ENCODE data around the gene FGFR3.

The FGFR3 gene

GRCh38 chr4:1837069-1837468 is 44.0 kb downstream of the FGFR3 start:
- TF ChIP-seq MAX (IDR thresholded peaks at IDR 0.05; ENCODE audit: low read depth, low read length) (no peak), POLR2A (IDR thresholded peaks at IDR 0.05; ENCODE audit: extremely low read depth, insufficient read length) (no peak), MYC (IDR thresholded peaks at IDR 0.05; ENCODE audit: low read depth, low read length) (no peak)
- H3K4me3 ChIP-seq (ENCODE audit: low read depth, low read length): no peak overlapping the region
- no peak for DNase-seq (ENCODE audit: low read depth)

GRCh38 chr4:1839282-1839681 is 46.2 kb downstream of the FGFR3 start:
- DNase-seq (ENCODE audit: low read depth): no peak
- no peak overlapping the region for H3K4me3 ChIP-seq (ENCODE audit: low read depth, low read length)

GRCh38 chr4:1841201-1841886 is 48.3 kb downstream of the FGFR3 start:
- no peak for TF ChIP-seq MAX (IDR thresholded peaks at IDR 0.05; ENCODE audit: low read depth, low read length)
- no peak for TF ChIP-seq POLR2A (IDR thresholded peaks at IDR 0.05; ENCODE audit: extremely low read depth, insufficient read length)
- TF ChIP-seq MYC (IDR thresholded peaks at IDR 0.05; ENCODE audit: low read depth, low read length): no peak
- TF ChIP-seq CTCF (IDR thresholded peaks at IDR 0.05; ENCODE audit: low read depth, low read length): no peak
- DNase-seq (ENCODE audit: low read depth): no peak
- H3K4me3 ChIP-seq (ENCODE audit: low read depth, low read length): no peak overlapping the region

More at GRCh38 chr4:1839282-1839681, 46.2 kb downstream of the FGFR3 start:
- TF ChIP-seq MAX (IDR thresholded peaks at IDR 0.05; ENCODE audit: low read depth, low read length): no peak
- TF ChIP-seq CTCF (IDR thresholded peaks at IDR 0.05; ENCODE audit: low read depth, low read length): no peak
- TF ChIP-seq POLR2A (IDR thresholded peaks at IDR 0.05; ENCODE audit: extremely low read depth, insufficient read length): no peak
- no peak for TF ChIP-seq MYC (IDR thresholded peaks at IDR 0.05; ENCODE audit: low read depth, low read length)

- no peak for DNase-seq (ENCODE audit: low read depth)
Observed at GRCh38 chr4:1841887-1842210, 48.8 kb downstream of the FGFR3 start.

GRCh38 chr4:1842339-1842895 is 49.3 kb downstream of the FGFR3 start:
- no peak for TF ChIP-seq MYC (IDR thresholded peaks at IDR 0.05; ENCODE audit: low read depth, low read length)
- no peak for TF ChIP-seq MAX (IDR thresholded peaks at IDR 0.05; ENCODE audit: low read depth, low read length)
- TF ChIP-seq CTCF (IDR thresholded peaks at IDR 0.05; ENCODE audit: low read depth, low read length): no peak
- TF ChIP-seq POLR2A (IDR thresholded peaks at IDR 0.05; ENCODE audit: extremely low read depth, insufficient read length): no peak
- H3K4me3 ChIP-seq (ENCODE audit: low read depth, low read length): no peak overlapping the region
- no peak for DNase-seq (ENCODE audit: low read depth)

More at GRCh38 chr4:1841887-1842210, 48.8 kb downstream of the FGFR3 start:
- TF ChIP-seq POLR2A (IDR thresholded peaks at IDR 0.05; ENCODE audit: extremely low read depth, insufficient read length): no peak
- no peak for TF ChIP-seq CTCF (IDR thresholded peaks at IDR 0.05; ENCODE audit: low read depth, low read length)
- no peak for TF ChIP-seq MYC (IDR thresholded peaks at IDR 0.05; ENCODE audit: low read depth, low read length)
- TF ChIP-seq MAX (IDR thresholded peaks at IDR 0.05; ENCODE audit: low read depth, low read length): no peak
- H3K4me3 ChIP-seq (ENCODE audit: low read depth, low read length): no peak overlapping the region

- no peak overlapping the region for H3K4me3 ChIP-seq (ENCODE audit: low read depth, low read length)
- TF ChIP-seq MAX (IDR thresholded peaks at IDR 0.05; ENCODE audit: low read depth, low read length) (no peak), MYC (IDR thresholded peaks at IDR 0.05; ENCODE audit: low read depth, low read length) (no peak), CTCF (IDR thresholded peaks at IDR 0.05; ENCODE audit: low read depth, low read length) (no peak), POLR2A (IDR thresholded peaks at IDR 0.05; ENCODE audit: extremely low read depth, insufficient read length) (no peak)
- DNase-seq (ENCODE audit: low read depth): no peak
Observed at GRCh38 chr4:1842993-1843448, 49.9 kb downstream of the FGFR3 start.

Data from NB4 (cell line).